Stimulated activated naive B cell treated with anti-CD40 and anti-IgM and Interleukin-4, amounts not matched to agents 10 μg/mL and 1 μg/mL and 100 μg/mL, for 72 hours (primary cell): Measurements from ENCODE around the gene ZNF667.

Experiments
- ATAC-seq, 2 donors: fragments of 150-1000 bp; cut with Tn5 transposase; replicated peaks; 2 replicates each; pipeline ENCODE4 v1.10.0; 2021; ENCODE audit warnings: moderate library complexity in 1 of 2
- DNase-seq: peaks from one replicate; pipeline ENCODE4 v3.0.0; 2021
- H3K27ac Mint-ChIP-seq: one replicate; pipeline ENCODE4 v1.8.0; 2022; ENCODE audit warnings: mild to moderate bottlenecking, mixed read lengths
- H3K27me3 Mint-ChIP-seq, 2 donors: one replicate each; pipeline ENCODE4 v1.8.0; 2022; ENCODE audit warnings: mixed read lengths in 2 of 2
- H3K36me3 Mint-ChIP-seq, 2 donors: one replicate each; pipeline ENCODE4 v1.8.0; 2022; ENCODE audit warnings: mixed read lengths in 2 of 2, mild to moderate bottlenecking in 1 of 2
- H3K4me1 Mint-ChIP-seq, 2 donors: one replicate each; pipeline ENCODE4 v1.8.0; 2022; ENCODE audit warnings: mixed read lengths in 2 of 2, mild to moderate bottlenecking in 1 of 2
- H3K4me3 Mint-ChIP-seq, 2 donors: one replicate each; pipeline ENCODE4 v1.8.0; 2022; ENCODE audit warnings: mild to moderate bottlenecking in 2 of 2, mixed read lengths in 2 of 2, moderate library complexity in 1 of 2
- H3K9me3 Mint-ChIP-seq, 2 donors: one replicate each; pipeline ENCODE4 v1.8.0; 2022; ENCODE audit warnings: mixed read lengths in 2 of 2, mild to moderate bottlenecking in 1 of 2

ZNF667 gene

DNA sequence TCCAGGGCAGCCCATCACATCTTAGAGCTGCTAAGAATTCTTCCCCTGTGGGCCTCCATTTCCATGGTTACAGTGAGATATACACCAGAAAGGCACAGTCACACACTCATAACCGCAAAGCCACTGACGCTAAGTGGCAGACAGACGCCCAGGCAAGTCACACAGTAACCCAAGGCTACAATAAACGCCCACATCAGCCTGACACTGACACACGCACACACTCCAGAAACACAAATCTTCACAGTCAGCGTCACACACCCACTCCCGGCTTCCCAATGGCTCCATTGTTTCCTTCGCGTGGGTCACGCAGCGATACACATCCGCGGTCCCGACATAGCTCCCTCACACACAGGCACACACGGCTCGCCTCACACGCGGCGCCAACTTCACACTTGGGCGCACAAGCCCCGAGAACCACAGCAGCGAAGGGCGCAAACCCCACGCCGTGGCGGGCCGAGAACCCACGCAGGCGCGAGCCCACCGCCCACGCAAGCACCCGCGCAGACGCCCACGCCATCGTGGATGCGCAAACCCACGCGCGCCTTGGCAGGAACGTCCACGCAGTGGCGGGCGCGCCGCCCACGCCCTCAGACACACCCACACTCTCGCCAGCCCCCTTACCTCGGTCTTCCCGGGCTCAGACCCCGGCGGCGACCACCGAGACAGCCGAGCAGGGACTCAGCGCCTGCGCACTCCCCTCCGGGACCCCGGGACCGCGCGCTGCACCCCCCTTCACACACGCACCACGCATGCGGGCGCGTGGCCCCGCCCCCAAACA lies at the start of gene ZNF667:
Gene ZNF667, minus strand, starts transcription at position 695 of the 778 bp plus-strand sequence. CDS start 14,975 bp downstream, outside the sequence.
- H3K27ac Mint-ChIP-seq = peak within 1 kb of the TSS; percentile 99
- DNase-seq = peak; percentile 68
- peak within 1 kb of the TSS; percentile 88 to 96 for H3K4me3 Mint-ChIP-seq
- peak; percentile 57 to 58 for ATAC-seq
- H3K4me1 Mint-ChIP-seq = peaks cover 24 to 29% of the 10 kb centered on the region in 2 donors
- H3K36me3 Mint-ChIP-seq = peaks cover 49 to 66% of the 10 kb centered on the region in 2 donors
- H3K9me3 Mint-ChIP-seq = peaks cover 10 to 24% of the 10 kb centered on the region in 2 donors
- peaks cover 0 to 12% of the 10 kb centered on the region in 2 donors for H3K27me3 Mint-ChIP-seq

DNA sequence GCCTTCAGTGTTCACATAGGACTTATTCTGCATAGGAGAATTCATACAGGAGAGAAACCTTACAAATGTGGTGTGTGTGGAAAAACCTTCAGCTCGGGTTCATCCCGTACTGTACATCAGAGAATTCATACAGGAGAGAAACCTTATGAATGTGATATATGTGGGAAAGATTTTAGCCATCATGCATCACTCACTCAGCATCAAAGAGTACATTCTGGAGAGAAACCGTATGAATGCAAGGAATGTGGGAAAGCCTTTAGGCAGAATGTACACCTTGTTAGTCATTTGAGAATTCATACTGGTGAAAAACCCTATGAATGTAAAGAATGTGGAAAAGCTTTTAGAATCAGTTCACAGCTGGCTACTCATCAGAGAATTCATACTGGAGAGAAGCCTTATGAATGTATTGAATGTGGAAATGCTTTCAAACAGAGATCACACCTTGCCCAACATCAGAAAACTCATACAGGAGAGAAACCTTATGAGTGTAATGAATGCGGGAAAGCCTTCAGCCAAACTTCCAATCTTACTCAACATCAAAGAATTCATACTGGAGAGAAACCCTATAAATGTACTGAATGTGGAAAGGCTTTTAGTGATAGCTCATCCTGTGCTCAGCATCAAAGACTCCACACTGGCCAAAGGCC lies 48.2 kb upstream of the ZNF667 start:
- H3K9me3 Mint-ChIP-seq = peaks cover 37% of the 10 kb centered on the region in 2 donors
- ATAC-seq = no peak
- DNase-seq = no peak
- no peaks in the 10 kb centered on the region for H3K4me1 Mint-ChIP-seq
- no peak overlapping the region for H3K27ac Mint-ChIP-seq
- peaks cover 37 to 51% of the 10 kb centered on the region in 2 donors for H3K36me3 Mint-ChIP-seq
- H3K4me3 Mint-ChIP-seq = no peak overlapping the region
- no peaks in the 10 kb centered on the region for H3K27me3 Mint-ChIP-seq

DNA sequence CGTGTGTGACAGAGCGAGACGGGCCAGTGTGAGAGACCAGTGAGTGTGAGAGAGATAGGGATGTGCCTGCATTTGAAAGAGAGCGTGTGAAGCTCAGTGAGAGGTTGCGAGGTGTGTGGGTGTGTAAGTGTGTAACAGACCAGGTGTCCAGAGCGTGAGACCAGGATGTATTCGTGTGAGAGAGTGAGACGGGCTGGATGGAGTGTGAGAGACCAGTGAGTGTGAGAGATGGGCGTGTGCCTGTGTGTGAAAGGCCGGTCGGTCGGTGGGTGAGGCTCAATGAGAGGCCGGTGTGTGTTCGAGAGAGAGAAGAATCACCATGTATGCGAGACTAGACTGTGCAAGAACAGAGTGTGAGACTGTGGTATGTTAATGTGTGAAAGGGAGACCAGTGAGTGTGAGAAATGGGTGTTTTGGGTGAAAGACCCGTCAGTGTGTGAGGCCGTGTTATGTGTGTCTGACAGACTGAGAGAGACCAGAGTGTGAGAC lies 31.2 kb upstream of the ZNF667 start:
- Mint-ChIP-seq H3K4me1 (peaks cover 6% of the 10 kb centered on the region in 2 donors), H3K4me3 (no peak overlapping the region), H3K27ac (no peak overlapping the region), H3K27me3 (no peaks in the 10 kb centered on the region), H3K9me3 (peaks cover under 1 to 6% of the 10 kb centered on the region in 2 donors), H3K36me3 (peaks cover 6 to 14% of the 10 kb centered on the region in 2 donors)
- ATAC-seq (peak in 1 of 2 donors; percentile 23), DNase-seq (no peak)

DNA sequence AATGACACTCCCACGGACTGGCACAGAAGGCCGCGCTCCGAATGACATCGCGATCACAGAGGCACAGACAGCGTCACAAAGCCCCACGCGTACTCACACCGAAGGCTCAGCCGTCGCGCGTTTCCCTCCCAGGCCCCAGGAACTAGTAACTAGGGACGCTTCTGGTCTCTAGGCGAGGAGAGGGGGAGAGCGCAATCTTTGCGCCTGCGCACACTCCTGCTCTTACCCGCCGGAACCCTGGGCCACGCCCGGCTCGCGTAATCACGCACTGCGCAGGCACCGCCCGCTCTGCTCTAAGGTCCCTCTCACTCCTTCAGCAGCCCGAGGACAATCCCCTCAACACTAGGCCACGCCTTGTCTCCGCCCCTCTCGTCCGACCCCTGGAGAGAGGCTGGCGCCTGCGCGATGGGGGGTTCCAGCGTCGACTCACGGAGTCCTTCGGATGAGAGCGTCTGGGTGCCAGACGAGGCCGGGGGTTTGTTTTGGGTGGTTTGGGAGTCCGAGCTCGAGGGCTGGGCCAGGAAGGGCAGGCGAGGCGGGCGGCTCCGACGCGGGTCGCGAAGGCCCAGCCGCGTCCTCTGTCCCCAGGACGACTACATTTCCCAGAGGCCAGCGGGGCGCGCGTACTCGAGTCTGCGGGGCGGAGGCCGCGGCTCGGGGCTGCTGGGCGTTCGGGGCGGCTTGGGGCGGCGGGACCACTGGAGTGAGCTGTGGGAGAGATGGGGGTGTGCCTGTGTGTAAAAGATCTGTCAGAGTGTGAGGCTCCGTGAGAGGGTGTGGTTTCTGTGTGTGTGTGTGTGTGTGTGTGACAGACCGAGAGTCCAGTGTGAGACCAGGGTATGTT lies 30.5 kb upstream of the ZNF667 start, which contains the start of gene ZNF471:
Gene ZNF471, plus strand, starts transcription at position 410 of the 844 bp plus-strand sequence. CDS start 3,717 bp downstream, outside the sequence.
- Mint-ChIP-seq H3K27me3 (no peaks in the 10 kb centered on the region), H3K27ac (peak within 1 kb of the TSS; percentile 34), H3K9me3 (peaks cover 4 to 6% of the 10 kb centered on the region in 2 donors), H3K4me3 (no peak within 1 kb of the TSS), H3K36me3 (peaks cover 9 to 14% of the 10 kb centered on the region in 2 donors), H3K4me1 (peaks cover 6% of the 10 kb centered on the region in 2 donors)
- DNase-seq (peak; percentile 98), ATAC-seq (peak; percentile 98 to 99)

DNA sequence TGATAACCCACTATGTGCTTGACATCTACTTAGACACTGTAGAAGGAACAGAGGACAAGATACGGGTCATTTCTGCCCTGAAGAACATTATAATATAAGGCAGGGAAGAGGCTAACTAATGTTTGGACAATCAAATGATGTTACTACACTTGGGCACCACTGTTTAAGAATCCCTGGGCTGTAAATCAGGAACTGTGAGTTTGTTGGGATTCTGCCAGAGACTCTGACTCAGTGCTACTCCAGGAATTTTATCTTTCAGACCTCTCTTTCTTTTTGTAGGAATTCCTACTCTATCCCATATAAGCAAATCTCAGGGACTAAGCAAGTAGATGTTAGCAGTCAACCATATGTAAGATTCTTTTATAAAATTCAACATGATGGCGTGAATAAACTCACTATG lies 27.4 kb upstream of the ZNF667 start:
- Mint-ChIP-seq H3K27ac (no peak overlapping the region), H3K9me3 (peaks cover 9 to 18% of the 10 kb centered on the region in 2 donors), H3K36me3 (peaks cover 27 to 42% of the 10 kb centered on the region in 2 donors), H3K4me3 (no peak overlapping the region), H3K27me3 (no peaks in the 10 kb centered on the region), H3K4me1 (peaks cover 6% of the 10 kb centered on the region in 2 donors)
- DNase-seq = no peak
- ATAC-seq = no peak

DNA sequence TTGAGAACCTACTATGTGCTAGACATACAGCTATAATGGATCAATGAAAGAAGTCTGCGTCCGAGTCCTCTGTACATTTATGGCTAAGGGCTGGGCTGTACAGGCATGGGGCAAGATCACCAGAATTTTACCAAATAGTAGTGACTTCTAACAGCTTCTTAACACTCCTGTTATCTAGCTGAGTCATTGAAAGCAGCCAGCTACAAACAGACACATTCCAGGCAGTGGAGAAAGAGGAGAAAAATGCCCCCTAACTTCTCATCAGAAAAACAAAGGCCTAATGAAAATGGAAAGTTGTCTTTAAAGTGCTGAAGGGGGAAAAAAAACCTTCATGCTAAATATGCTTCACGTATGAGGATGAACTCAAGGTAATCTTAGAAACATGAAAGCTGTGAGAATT lies 14.3 kb upstream of the ZNF667 start:
- Mint-ChIP-seq H3K27me3 (no peaks in the 10 kb centered on the region), H3K4me1 (no peaks in the 10 kb centered on the region), H3K27ac (no peak overlapping the region), H3K9me3 (peaks cover 44 to 54% of the 10 kb centered on the region in 2 donors), H3K4me3 (no peak overlapping the region), H3K36me3 (peaks cover 70 to 87% of the 10 kb centered on the region in 2 donors)
- ATAC-seq (no peak), DNase-seq (no peak)

DNA sequence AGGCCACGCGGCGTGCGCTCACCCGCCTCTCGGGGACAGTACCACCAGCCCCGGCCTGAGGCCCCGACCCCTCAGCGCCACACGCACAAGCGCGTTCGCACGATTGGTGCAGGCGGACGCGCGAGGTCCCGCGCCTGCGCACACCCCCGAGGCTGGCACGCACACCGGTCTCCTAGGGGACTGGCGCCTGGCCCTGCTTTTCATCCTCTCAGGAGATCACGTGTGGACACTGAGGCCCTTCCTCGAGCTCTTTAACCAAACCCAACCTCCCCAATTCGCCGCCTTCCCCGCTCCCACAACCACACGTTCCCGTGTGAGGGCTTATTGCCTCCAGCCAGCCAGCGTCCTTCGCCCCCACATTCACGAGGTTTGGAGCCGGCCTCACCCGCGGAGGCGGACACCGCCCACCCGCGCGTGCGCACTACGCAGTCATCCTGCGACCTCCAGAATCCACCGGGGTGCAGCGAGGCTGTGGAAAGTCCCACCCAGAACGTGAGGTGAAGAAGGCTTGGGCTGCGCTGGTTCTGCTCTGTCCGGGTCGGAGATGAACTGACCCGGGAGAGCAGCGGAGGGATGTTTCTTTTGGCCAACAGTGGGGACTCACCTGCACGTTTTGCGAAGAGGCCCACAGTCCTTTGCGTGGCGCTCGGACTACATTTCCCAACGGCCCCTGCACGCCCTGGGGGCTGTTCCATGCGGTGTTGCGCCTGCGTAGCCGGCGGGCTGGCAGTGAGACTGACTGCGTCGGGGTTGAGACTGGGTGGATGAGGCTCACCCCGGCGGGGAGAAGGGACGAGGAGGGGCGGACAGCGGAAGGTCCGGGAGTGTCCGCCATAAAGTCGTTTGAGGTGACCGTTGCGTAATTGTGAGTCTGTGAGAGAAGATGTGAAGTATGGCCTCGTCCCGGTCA lies 539 bp upstream of the ZNF667 start:
- Mint-ChIP-seq H3K9me3 (peaks cover 8 to 19% of the 10 kb centered on the region in 2 donors), H3K27me3 (peaks cover 0 to 12% of the 10 kb centered on the region in 2 donors), H3K4me1 (peaks cover 24 to 29% of the 10 kb centered on the region in 2 donors), H3K36me3 (peaks cover 40 to 57% of the 10 kb centered on the region in 2 donors), H3K4me3 (peak overlapping the region; percentile 88 to 96), H3K27ac (peak overlapping the region; percentile 99)
- ATAC-seq (peak; percentile 81 to 84), DNase-seq (peak; percentile 93)

DNA sequence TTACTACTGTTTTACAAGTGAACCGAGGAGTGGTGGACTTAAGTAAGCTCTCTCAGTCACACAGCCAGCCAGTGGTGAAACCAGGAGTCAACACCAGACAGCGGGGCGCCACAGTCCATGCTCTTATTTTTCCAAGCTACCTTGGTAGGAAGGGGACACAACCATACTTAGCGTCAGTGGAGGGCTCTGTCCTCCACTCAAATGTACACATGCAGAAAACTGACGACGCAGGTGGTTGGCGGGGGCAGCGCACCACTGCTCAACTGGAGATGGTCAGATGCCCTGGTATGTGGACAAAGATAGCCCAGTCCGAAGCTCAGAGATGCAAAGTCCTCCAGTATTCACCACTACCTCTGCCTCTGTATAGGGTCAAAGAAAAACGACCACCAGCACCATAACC lies 1.1 kb downstream of the ZNF667 start:
- H3K9me3 Mint-ChIP-seq = peaks cover 9 to 24% of the 10 kb centered on the region in 2 donors
- H3K4me3 Mint-ChIP-seq = peak overlapping the region; percentile 88 to 96

DNA sequence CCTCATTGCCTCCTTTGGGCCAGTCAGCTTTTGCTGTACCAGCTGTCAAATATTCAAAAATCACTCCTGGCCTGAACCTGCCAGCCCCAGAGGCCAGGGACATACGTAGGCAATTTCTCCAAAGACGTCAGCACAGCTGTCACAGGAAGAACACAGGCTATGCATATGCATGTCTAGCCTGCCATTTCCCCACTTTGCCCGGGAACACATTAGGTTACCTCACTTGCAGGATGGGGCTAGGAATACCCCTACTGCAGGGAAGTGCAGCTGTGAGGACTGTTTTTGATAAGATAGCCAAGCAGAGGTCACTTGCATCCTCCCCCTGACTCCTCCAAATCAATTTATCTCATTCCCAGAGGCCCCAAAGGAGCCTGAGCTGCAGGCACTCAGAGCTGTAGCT lies 2.8 kb downstream of the ZNF667 start:
- no peak for DNase-seq
- Mint-ChIP-seq H3K27me3 (peaks cover 0 to 12% of the 10 kb centered on the region in 2 donors), H3K4me1 (peaks cover 20 to 29% of the 10 kb centered on the region in 2 donors), H3K4me3 (no peak overlapping the region), H3K9me3 (peaks cover 14 to 30% of the 10 kb centered on the region in 2 donors), H3K27ac (no peak overlapping the region), H3K36me3 (peaks cover 58 to 76% of the 10 kb centered on the region in 2 donors)
- no peak for ATAC-seq

More for the DNA sequence above, 1.1 kb downstream of the ZNF667 start:
- DNase-seq (no peak), ATAC-seq (no peak)
- Mint-ChIP-seq H3K4me1 (peaks cover 21 to 29% of the 10 kb centered on the region in 2 donors), H3K27me3 (peaks cover 0 to 12% of the 10 kb centered on the region in 2 donors), H3K27ac (peak overlapping the region; percentile 99), H3K36me3 (peaks cover 49 to 68% of the 10 kb centered on the region in 2 donors)

DNA sequence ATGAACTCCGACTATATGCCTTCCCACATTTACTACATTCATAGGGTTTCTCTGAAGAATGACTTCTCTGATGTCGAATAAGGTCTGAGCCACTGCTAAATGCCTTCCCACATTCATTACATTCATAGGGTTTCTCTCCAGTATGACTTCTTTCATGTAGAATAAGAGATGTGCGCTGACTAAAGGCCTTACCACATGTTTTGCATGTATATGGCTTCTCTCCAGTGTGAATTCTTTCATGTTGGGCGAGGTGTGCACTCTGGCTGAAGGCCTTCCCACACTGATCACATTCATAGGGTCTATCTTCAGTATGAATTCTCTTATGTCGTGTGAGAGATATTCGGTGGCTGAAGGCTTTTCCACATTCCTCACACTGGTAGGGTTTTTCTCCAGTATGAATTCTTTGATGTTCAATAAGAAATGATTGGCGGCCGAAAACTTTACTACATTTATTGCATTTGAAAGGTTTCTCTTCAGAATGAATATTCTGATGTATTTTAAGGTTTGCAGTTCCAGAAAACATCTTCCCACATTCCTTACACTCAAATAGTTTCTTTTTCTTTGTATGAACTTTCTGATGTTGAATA lies 35.8 kb downstream of the ZNF667 start:
- DNase-seq = no peak
- H3K9me3 Mint-ChIP-seq = peaks cover 43 to 44% of the 10 kb centered on the region in 2 donors
- H3K36me3 Mint-ChIP-seq = peaks cover 38 to 44% of the 10 kb centered on the region in 2 donors

DNA sequence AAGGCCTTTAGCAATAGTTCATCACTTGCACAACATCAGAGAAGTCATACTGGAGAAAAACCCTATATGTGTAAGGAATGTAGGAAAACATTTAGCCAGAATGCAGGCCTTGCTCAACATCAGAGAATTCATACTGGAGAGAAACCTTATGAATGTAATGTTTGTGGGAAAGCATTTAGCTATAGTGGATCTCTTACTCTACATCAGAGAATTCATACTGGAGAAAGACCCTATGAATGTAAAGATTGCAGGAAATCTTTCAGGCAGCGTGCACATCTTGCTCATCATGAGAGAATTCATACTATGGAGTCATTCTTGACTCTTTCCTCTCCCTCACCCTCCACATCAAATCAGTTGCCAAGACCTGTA lies 53.2 kb downstream of the ZNF667 start:
- H3K27ac Mint-ChIP-seq = no peak overlapping the region
- DNase-seq = no peak
- H3K4me3 Mint-ChIP-seq = no peak overlapping the region
- no peaks in the 10 kb centered on the region for H3K27me3 Mint-ChIP-seq
- H3K9me3 Mint-ChIP-seq = peaks cover 27 to 32% of the 10 kb centered on the region in 2 donors
- H3K36me3 Mint-ChIP-seq = peaks cover 47 to 61% of the 10 kb centered on the region in 2 donors
- no peaks in the 10 kb centered on the region for H3K4me1 Mint-ChIP-seq
- ATAC-seq = no peak

More for the DNA sequence above, 35.8 kb downstream of the ZNF667 start:
- no peaks in the 10 kb centered on the region for H3K27me3 Mint-ChIP-seq
- ATAC-seq = no peak
- no peaks in the 10 kb centered on the region for H3K4me1 Mint-ChIP-seq
- H3K27ac Mint-ChIP-seq = no peak overlapping the region
- no peak overlapping the region for H3K4me3 Mint-ChIP-seq

DNA sequence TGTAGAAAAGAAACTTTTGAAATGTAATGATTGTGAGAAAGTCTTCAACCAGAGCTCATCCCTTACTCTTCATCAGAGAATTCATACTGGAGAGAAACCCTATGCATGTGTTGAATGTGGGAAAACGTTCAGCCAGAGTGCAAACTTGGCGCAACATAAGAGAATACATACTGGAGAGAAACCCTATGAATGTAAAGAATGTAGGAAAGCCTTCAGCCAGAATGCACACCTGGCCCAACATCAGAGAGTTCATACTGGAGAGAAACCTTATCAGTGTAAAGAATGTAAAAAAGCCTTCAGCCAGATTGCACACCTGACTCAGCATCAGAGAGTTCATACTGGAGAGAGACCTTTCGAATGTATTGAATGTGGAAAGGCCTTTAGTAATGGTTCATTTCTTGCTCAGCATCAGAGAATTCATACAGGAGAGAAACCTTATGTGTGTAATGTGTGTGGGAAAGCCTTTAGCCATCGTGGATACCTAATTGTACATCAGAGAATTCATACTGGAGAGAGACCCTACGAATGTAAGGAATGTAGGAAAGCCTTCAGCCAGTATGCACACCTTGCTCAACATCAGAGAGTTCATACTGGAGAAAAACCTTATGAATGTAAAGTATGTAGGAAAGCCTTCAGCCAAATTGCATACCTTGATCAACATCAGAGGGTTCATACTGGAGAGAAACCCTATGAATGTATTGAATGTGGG lies 53.7 kb downstream of the ZNF667 start:
- H3K27me3 Mint-ChIP-seq = no peaks in the 10 kb centered on the region
- no peaks in the 10 kb centered on the region for H3K4me1 Mint-ChIP-seq
- H3K27ac Mint-ChIP-seq = no peak overlapping the region
- peaks cover 52 to 66% of the 10 kb centered on the region in 2 donors for H3K36me3 Mint-ChIP-seq
- peaks cover 29 to 32% of the 10 kb centered on the region in 2 donors for H3K9me3 Mint-ChIP-seq
- H3K4me3 Mint-ChIP-seq = no peak overlapping the region
- DNase-seq (no peak), ATAC-seq (no peak)
